HG03571 (cell line): ENCODE data around the gene TCF15.
"Not testable (repeated sequence)": the region's sequence is repeated elsewhere in the genome, so short reads cannot be mapped to it uniquely, and the experiment has no call there.

ENCODE experiments used
- ATAC-seq: cut with Tn5 transposase; IDR thresholded peaks from one replicate; pipeline ENCODE4 v1.9.1; 2021; ENCODE audit not compliant: unreplicated experiment

TCF15 gene

DNA sequence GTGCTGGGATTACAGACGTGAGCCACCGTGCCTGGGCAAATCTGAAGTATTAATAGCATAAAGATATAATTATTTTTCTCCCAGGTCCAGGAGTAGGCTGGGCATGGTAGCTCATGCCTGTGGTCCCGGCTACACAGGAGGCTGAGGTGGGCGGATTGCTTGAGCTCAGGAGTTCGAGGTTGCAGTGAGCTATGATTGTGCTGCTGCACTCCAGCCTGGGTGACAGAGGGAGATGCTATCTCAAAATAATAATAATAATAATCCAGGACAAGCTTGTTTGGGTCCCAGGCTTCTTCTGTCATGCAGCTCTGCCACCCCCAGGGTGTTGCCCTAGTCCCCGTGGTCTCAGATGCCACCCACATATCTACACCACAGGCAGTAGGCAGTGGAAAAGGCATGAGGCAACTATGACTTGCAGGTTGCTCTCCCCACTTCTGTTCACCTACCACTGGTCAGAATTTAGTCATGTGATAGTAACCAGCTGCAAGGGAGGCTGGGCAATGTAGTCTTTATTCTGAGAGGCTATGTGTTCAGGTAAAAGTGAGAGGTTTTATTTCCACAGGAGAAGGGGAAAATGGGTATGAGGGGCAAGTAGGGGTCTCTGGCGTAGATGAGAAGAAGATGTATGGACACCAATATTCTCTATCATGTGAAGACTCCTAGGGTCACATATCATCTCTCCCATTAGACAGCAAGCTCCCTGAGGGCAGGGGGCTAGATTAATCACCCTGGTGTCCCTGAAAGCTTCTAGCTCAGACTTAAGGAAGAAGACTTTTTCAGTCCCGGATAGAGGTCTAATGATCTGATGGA, 25.7 kb downstream of the TCF15 start:
- ATAC-seq = no peak

DNA sequence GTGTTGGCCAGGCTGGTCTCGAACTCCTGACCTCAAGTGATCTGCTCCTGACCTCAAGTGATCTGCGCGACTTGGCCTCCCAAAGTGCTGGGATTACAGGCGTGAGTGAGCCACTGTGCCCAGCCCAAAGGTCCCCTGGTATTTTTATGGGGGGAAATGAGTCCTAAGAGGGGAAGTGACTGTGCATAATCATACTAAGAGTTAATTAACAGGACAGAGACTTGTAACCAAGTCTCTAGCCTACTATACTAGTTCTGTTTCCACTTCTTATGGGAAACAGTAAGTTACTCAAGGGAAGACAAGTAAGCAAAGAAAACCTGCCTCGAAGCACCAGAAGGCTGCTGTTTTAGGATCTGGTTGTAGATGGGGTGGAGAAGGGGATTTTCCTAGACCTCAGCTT, 27.9 kb downstream of the TCF15 start:
- ATAC-seq = no peak

DNA sequence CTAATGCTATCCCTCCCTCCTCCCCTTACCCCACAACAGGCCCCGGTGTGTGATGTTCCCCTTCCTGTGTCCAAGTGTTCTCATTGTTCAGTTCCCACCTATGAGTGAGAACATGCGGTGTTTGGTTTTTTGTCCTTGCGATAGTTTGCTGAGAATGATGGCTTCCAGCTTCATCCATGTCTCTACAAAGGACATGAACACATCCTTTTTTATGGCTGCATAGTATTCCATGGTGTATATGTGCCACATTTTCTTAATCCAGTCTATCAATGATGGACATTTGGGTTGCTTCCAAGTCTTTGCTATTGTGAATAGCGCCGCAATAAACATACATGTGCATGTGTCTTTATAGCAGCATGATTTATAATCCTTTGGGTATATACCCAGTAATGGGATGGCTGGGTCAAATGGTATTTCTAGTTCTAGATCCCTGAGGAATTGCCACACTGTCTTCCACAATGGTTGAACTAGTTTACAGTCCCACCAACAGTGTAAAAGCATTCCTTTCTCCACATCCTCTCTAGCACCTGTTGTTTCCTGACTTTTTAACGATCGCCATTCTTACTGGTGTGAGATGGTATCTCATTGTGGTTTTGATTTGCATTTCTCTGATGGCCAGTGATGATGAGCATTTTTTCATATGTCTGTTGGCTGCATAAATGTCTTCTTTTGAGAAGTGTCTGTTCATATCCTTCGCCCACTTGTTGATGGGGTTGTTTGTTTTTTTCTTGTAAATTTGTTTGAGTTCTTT, 31.0 kb downstream of the TCF15 start:
- ATAC-seq = not testable (repeated sequence)

DNA sequence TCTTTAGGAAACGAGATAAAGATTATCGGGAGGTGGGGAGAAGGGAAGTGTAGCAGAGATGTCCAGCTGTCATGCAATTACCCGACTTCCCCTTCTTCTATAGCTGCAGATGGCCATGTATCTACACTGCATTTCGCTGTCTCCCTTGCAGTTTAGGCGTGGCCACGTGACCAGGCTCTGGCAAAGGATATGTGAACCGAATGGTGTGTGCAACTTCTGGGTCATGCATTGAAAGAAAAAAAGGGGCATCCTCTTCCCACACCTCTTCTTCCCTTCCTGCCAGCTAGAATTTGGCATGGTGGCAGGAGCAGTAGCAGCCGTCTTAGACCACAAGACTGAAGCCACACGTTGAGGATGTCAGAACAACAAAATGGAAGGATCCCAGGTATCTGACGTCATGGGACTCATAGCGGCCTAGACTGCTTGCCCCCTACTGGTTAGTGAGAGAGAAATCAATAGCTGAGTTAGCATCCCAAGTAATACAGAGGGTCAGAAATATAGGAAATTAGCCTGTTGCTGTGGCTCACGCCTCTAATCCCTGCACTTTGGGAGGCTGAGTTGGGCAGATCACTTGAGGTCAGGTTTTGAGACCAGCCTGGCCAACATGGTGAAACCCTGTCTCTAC, 32.8 kb downstream of the TCF15 start:
- no peak for ATAC-seq

DNA sequence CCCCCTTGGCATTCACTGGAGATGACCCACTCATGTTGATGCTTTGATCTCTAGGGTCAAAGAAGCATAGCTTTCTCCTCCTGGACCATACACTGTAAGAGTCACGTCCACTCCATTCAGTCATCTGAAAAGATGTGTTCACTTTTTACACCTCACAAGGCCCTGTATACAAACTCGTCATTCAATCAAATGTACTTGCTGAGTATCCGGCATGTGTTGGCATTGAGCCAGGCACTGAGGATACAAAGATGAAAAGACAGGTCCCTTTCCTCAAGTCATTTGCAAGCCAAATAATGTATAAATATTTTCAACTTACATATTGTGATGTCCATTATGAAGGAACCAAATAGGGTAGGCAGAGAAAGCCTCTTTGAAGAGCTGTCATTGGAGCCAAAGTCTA, 34.0 kb downstream of the TCF15 start:
- ATAC-seq = no peak

DNA sequence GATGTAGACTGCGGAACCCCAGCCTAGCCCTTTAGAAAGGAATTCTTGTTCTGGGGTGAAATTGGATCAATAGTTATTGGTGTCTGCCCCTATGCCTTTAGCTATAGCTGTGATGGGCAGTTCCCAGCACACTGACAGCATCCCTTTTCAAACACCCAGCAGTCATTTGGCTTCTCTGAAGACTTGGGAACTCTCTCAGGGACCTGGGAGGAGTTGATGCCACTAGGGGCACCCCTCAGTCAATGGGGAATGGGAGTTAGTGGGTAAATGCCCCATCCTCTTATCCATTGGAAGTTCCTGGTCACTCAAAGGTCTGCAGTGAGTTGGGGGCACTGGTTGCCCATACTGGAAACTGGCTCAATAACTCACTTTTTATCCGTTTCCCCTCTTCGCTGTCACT, 34.9 kb downstream of the TCF15 start:
- ATAC-seq = no peak

DNA sequence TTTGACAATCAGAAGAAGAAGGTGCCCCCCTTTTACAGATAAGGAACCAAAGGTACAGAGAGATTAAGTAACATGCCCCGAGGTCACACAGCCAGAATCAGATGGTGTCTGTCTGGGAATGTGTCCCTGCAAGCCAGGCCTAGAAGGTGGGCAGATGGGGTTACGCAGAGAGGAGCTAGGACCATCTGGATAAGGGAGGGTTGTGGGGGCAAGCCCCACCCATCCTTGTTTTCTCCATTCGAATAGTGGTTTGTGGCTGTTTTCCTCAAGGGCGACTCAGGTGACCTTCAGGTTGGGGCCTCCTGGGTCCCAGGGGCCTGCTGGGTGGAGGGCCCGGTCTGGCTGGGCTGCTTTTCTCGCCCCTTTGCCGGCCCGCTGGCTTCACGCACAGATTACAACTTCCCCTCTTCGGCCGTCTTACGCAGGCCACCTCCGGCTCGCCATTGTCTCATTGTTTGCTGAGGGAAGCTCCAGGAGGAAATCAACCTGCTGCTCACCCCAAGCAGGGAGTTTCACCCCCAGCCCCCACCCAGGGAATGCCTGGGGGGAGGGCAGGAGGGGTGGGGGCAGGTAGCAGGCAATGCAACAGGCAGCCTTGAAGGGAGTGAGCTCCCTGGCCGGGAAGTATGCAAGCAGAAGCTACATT, 35.7 kb downstream of the TCF15 start:
- no peak for ATAC-seq

DNA sequence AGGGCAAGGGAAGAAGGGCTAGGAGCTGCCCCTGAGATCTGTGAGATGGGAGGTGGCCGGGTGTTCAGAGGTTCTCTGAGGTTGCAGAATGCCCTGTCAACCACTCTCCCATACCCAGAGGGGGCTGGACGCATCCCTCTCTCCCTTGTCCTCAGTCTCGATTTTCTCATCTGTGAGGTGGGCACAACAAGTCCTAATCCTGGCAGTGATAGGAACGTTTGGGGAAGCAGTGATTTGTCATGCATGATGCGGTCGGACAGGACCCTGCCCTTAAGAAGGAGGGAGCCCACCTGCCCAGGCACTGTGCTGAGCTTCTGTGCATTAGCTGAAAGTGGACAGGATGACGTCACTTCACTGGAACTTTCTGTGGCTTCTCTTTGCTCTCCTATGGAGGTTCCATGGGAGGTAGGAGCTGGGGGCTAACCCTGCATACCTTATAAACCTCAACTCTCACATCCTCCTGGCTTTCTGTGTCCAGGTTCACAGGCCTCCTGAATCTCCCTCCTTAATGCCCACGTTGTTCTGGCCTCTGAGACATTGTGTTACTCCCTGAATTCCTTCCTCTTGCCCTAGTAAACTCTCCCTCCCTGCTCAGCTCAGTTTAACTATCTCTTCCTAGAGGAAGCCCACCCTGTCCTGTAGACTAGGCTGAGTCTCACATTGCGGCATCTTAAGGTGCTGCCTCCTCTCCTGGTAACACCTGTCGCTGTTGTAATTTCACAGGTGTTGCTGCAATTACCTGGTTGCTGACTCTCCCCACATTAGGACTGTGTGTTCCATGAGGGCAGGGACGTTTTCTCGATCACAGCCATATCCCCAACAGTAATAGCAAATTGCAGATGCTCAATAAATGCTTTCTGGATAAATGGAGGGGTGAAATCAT, 36.5 kb downstream of the TCF15 start:
- no peak for ATAC-seq

DNA sequence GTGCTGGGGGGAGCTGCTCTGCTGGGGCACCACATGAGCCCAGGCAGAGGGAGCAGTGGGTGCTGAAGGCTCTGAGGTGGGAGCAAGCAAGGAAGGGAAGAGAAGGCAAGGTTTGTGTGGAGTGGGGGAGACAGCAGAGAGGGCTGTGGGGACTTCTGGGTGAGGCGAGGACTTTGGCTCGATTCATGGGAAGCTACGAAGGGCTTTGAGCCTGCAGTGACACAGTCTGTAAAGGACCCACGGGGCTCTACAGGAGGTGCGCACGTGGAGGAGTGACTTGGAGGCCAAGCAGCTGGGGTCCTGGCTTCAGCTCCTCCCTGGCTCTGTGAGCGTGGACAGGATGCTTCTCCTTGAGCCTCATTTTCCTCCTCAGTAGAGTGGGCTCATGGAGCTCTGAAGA, 37.4 kb downstream of the TCF15 start:
- ATAC-seq = no peak

DNA sequence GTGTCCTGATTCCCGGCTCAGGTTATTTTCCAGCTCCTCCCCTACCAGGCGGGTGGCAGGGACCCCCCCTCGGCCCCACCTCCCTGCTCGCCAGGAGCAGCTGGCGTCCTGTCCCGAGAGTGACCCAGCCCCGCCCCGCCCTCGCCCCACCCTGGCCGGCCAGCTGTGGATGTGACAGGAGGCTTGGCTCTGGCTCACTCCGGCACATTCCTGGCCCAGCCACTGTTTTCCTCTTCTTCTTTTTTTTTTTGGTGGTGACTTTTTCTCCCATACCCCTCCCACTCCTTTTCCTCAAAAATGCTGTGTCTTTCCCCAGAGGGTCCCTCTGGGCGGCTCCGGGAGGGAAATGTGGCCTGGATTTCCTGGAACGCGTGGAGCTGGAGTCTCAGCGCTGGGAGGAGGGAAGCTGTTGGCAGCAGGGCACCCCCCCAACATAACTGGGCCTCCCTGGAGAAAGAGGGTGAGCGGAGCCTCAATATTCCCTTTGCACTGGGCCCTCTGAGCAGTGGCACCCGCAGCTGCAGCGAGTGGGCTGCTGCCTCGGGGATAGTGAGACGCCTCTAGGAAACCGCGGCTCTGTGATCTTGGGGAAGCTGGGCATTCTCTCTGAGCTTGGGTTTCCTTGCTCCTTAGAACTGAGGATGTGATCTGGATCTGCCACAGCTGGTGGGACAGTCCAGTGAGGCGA, 38.2 kb downstream of the TCF15 start:
- no peak for ATAC-seq

DNA sequence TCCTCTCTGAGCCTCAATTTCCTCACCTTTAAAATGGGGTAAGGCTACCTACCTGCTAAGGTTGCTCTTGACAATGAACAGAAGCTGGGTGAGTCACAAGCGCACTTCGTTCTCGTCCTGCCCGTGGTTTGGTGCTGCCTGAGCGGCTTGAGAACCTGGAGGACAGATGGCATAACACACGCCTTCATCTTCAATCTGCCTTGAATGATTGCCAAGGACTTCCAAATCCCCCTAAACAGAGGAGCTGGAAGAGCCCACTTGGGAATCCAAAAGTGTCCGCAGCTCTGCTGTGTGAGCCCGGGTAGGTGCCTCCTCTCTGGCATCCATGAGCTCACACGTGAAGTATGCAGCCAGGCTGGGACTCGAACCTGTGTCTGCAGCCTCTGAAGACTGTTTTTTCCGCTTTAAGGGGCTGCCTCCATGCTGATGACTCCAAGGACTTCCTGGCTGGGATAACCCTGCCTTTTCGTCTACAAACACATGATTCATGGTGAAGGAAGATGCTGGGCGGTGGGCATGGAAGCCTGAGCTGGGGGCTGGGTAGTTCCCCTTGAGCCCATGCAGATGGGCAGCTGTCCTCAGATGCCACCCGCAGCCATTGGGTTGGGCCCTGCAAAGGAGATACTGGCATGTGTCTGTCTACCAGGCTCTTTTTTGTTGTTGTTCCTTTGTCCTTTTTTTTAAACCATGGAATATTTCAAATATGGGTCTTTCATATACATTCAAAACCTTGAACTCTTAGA, 41.3 kb downstream of the TCF15 start:
- no peak for ATAC-seq

DNA sequence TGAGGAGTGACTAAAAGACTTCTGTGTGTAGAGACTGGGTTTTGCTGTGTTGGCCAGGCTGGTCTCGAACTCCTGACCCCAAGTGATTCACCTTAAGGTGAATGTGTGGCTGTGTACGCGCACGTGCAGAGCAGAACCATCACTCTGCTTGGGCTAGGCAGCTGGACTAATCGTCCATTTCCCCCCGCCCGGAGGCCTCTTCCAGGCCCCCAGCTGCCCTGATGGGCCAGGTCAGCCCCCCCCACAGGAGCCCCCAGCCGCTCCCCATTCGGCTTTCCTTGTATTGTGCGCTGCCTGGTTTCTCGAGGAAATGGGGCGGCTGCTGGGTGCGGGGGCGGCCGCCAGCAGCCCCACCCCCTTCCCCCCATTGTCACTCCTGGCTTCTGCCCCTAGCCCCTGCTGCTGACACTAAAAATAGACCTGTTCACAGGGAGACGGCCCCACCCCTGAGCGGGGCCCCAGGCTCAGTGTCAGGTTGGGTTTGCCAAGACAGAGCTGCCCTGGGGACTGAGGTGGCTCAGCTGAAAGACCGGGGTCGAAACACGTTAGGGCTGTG, 41.9 kb downstream of the TCF15 start:
- ATAC-seq = no peak

DNA sequence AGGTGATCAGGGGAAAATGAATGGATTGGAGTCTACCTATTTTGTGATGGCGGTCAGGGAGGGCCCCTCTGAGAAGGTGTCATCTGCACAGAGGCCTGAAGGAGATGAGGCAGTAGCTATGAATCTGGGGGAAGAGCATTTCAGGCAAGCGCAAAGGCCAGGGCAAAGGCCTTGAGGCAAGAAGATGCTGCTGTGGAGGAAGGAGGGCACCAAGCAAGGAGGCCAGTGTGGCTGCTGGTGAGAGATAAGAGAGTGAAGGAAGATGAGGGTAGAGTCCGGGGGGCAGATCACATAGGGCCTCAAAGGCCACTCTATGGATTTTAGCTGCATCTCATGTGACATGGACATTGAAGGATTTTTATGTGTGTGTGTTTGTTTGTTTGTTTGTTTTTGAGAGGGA, 45.9 kb downstream of the TCF15 start:
- no peak for ATAC-seq

DNA sequence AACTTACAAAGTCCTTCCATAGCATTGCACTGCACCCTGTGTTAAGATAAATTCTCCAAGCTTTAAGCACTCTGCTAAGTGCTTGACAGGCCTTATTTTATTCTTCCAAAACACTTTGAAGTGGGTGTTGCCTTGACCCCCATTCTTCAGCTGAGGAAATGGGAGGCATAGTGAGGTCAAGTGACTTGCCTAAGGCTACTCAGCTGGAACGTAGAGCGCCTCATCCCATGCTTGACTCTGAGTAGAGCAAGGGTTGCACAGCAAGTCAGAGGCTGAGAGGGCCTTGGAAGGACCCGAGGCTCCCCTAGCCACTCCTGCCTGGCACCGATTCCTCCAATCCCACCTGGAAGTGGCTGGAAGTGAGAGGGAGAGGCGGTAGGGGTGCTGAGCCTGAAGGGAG, 46.9 kb downstream of the TCF15 start:
- no peak for ATAC-seq

DNA sequence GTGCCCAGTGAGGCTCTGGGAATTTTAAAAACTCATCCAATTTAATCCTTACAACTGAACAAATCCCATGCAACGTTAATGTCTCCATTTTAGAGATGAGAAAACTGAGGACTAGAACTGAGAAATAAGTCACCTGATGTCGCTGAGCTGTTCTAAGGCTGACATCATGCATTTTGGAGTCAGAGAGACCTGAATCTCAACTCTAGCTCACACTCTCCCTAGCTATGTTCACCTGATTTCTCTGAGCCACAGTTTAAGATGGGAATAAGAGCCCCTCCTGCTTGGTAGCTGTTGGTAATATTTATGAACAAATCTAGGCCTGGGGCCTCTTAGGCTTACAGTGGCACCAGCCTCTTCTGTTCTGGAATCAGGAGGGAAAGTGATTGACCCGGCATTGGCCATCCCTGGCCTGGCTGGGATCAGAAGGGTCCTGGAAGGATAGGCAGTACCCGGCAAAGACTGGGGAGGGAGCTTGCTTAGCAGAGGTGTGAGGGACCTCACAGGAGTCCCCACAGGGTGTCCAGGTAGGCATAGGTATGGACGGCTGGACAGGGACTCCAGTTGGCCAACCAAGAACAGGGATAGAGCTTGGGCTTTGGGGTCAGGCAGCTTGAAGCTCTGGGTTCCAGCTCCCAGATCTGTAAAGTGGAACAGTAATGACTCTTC, 47.7 kb downstream of the TCF15 start:
- no peak for ATAC-seq

DNA sequence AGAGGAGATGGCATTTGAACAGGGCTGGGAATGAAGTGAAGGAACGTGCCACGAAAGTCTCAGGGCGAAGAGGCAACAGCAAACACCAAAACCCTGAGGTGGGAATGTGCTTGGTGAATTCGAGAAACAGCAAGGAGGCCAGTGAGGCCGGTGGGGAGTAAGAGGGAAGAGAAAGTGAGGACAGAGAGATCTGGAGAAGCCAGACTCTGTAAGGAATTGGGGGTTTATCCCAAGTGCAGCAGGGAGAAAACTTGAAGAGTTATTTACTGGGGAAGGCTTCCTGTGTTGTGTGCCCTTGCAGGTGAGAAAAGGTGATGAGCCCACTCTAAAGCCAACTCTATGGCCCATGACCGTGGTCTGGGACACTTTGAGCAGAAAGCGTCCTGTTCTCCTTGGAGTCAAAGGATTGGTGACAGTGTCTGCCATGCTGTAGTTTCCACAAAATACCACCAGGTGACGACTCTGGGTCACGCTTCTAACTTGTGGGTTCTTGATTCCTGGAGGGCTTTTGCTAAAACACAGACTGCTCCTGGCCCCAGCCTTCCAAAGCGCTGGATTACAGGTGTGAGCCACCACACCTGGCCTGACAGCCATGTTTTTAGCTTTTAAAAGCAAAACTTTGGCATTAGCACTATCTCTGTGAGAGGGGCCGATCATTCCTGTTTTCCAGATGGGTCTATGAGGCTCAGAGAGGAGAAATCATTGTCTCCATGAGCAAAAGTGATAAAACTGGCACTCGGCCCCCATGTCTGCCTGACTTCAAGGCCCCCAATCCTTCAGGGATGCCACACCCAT, 48.5 kb downstream of the TCF15 start:
- no peak for ATAC-seq

DNA sequence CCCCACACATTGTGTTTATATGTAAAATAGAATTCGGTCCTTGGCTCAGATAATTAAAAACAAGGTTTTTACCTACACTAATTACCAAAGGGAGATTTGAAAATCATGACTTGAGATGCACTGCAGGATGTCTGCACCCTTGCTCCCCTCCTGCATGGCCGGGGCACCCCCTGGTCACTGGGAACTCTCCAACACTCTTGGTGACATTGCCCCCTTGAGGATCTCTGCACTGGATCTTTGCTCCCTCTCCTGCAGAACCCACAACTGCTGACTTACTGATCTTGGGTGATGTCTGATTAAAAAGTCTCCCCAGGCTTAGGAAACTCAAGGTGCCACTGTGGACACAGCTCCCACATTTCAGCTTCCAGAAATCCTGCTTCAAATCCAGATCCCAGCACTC, 49.4 kb downstream of the TCF15 start:
- no peak for ATAC-seq

DNA sequence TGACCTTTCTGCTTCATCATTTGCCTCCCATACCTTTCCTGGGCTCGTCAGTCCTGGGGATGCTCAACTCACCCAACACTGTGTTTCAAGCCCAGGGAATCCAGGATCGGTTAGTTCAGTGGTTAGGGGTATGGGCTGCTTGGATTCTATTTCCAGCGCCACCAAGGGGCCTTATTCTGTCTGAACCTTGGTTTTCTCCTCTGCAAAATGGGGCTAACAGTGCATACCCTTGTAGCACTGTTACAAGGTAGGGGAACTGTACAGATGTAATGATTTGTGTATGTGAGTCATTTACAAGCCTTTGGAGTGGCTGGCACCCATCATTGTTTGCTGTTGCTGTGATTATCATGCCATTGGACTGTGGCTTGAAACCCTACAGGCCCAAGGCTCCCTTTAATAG, 52.0 kb downstream of the TCF15 start:
- no peak for ATAC-seq
